Measurements from ENCODE around the gene SFTA2. TPM values are rescaled to one million over a fixed set of nuclear protein-coding genes. Genes with fewer than 3 reads are reported as not detected.

The SFTA2 gene
- total RNA-seq, 4 donors from 2014 or later = not detected

DNA sequence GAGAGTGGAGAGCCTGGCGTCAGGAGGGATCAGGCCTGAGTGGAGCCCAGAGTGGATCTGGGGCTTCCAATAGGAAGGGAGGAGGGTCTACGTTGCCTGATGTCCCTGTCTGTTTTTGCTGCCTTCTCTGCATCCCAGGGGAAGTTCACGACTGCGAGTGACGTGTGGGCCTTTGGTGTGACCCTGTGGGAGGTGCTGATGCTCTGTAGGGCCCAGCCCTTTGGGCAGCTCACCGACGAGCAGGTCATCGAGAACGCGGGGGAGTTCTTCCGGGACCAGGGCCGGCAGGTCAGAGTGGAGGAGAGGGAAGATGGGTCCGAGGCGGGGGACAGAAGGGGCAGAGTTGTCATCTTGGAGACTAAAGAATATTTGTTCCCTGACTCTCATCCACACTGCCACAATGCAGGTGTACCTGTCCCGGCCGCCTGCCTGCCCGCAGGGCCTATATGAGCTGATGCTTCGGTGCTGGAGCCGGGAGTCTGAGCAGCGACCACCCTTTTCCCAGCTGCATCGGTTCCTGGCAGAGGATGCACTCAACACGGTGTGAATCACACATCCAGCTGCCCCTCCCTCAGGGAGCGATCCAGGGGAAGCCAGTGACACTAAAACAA lies 33.1 kb downstream of the SFTA2 start:
- TF ChIP-seq, protein P1, sequence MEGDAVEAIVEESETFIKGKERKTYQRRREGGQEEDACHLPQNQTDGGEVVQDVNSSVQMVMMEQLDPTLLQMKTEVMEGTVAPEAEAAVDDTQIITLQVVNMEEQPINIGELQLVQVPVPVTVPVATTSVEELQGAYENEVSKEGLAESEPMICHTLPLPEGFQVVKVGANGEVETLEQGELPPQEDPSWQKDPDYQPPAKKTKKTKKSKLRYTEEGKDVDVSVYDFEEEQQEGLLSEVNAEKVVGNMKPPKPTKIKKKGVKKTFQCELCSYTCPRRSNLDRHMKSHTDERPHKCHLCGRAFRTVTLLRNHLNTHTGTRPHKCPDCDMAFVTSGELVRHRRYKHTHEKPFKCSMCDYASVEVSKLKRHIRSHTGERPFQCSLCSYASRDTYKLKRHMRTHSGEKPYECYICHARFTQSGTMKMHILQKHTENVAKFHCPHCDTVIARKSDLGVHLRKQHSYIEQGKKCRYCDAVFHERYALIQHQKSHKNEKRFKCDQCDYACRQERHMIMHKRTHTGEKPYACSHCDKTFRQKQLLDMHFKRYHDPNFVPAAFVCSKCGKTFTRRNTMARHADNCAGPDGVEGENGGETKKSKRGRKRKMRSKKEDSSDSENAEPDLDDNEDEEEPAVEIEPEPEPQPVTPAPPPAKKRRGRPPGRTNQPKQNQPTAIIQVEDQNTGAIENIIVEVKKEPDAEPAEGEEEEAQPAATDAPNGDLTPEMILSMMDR (IDR thresholded peaks at IDR 0.05 in 4 of 5, conservative IDR thresholded peaks at IDR 0.05 in 1 of 5) = no peak
- no peak for TF ChIP-seq POLR2A (IDR thresholded peaks at IDR 0.05)
- in situ Hi-C loops (cut with MboI; ENCODE audit: low sequenced_read_pairs in 4 of 4) = loop anchor here in 1 of 4 donors (25.0 kb wide), 1 partner anchor 162 kb away; the partner anchor contains the start of genes FLOT1 and IER3
- no peak for DNase-seq
- intact Hi-C loops (cut with DNase I; ENCODE audit: low total_unique reads) = no loop called here
- H3K27me3 ChIP-seq = no peaks in the 10 kb centered on the region
- no peaks in the 10 kb centered on the region for H3K4me1 ChIP-seq
- no peak overlapping the region for H3K27ac ChIP-seq
- H3K36me3 ChIP-seq = peaks cover 0 to 56% of the 10 kb centered on the region in 2 donors
- H3K4me3 ChIP-seq = no peak overlapping the region
- ATAC-seq = no peak
- H3K9me3 ChIP-seq = no peaks in the 10 kb centered on the region

DNA sequence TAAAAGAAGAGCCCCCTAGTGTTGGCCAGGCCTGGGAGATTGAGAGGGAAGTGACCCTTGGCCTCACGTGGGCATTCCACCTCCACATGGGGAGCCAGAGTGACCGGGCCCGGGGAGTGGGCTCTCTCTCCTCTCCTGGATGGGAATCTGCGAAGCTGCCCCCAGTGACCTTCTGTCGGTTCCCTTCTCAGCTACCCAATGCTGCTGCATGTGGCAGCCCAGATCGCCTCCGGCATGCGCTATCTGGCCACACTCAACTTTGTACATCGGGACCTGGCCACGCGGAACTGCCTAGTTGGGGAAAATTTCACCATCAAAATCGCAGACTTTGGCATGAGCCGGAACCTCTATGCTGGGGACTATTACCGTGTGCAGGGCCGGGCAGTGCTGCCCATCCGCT lies 34.1 kb downstream of the SFTA2 start:
- Histone ChIP-seq H3K27ac (no peak overlapping the region), H3K27me3 (no peaks in the 10 kb centered on the region), H3K9me3 (no peaks in the 10 kb centered on the region), H3K36me3 (peaks cover 0 to 66% of the 10 kb centered on the region in 2 donors), H3K4me1 (no peaks in the 10 kb centered on the region), H3K4me3 (no peak overlapping the region)
- intact Hi-C loops (cut with DNase I; ENCODE audit: low total_unique reads) = no loop called here
- TF ChIP-seq, protein P1 (IDR thresholded peaks at IDR 0.05 in 4 of 5, conservative IDR thresholded peaks at IDR 0.05 in 1 of 5) = no peak
- no peak for TF ChIP-seq POLR2A (IDR thresholded peaks at IDR 0.05)
- DNase-seq (no peak), ATAC-seq (no peak)
- in situ Hi-C loops (cut with MboI; ENCODE audit: low sequenced_read_pairs in 4 of 4) = loop anchor here in 1 of 4 donors (25.0 kb wide), 1 partner anchor 161 kb away; the partner anchor contains the start of genes FLOT1 and IER3

DNA sequence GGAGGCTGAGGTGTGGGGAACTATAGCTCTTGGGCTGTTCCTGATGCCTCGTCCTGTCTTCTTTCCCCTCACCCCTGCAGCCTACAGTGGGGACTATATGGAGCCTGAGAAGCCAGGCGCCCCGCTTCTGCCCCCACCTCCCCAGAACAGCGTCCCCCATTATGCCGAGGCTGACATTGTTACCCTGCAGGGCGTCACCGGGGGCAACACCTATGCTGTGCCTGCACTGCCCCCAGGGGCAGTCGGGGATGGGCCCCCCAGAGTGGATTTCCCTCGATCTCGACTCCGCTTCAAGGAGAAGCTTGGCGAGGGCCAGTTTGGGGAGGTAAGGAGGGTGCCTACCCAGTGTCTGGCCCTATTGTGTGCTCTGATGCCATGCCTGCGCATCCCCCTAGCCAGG lies 35.4 kb downstream of the SFTA2 start:
- Histone ChIP-seq H3K4me1 (no peaks in the 10 kb centered on the region), H3K27me3 (no peaks in the 10 kb centered on the region), H3K4me3 (no peak overlapping the region), H3K36me3 (peaks cover 0 to 80% of the 10 kb centered on the region in 2 donors), H3K9me3 (no peaks in the 10 kb centered on the region), H3K27ac (no peak overlapping the region)
- TF ChIP-seq, protein P1 (IDR thresholded peaks at IDR 0.05 in 4 of 5, conservative IDR thresholded peaks at IDR 0.05 in 1 of 5) = no peak
- no peak for TF ChIP-seq POLR2A (IDR thresholded peaks at IDR 0.05)
- no peak for ATAC-seq
- in situ Hi-C loops (cut with MboI; ENCODE audit: low sequenced_read_pairs in 4 of 4) (loop anchor here in 1 of 4 donors (25.0 kb wide), 1 partner anchor 159 kb away; the partner anchor contains the start of genes FLOT1 and IER3), intact Hi-C loops (cut with DNase I; ENCODE audit: low total_unique reads) (no loop called here)
- DNase-seq = no peak

DNA sequence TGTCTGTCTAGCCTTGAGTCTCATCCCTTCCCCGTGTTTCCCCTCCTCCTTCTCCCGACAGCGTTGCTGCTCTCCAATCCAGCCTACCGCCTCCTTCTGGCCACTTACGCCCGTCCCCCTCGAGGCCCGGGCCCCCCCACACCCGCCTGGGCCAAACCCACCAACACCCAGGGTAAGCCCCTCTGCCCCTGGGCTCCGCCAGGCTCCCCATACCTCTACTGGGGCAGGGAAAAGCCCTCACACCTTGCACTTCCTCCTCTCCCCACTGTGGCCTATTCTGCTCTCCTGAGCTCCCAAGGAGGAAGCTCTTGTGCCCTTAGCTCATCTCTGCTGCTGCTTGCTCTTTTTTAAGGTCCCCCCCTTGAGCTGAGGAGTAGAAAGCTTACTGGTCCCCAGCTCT lies 36.6 kb downstream of the SFTA2 start:
- H3K4me3 ChIP-seq = no peak overlapping the region
- no peak overlapping the region for H3K27ac ChIP-seq
- H3K27me3 ChIP-seq = no peaks in the 10 kb centered on the region
- in situ Hi-C loops (cut with MboI; ENCODE audit: low sequenced_read_pairs in 4 of 4) = loop anchor here in 1 of 4 donors (25.0 kb wide), 1 partner anchor 158 kb away; the partner anchor contains the start of genes FLOT1 and IER3
- TF ChIP-seq, protein P1 (IDR thresholded peaks at IDR 0.05 in 4 of 5, conservative IDR thresholded peaks at IDR 0.05 in 1 of 5) = no peak
- TF ChIP-seq POLR2A (IDR thresholded peaks at IDR 0.05) = no peak
- ATAC-seq (no peak), DNase-seq (no peak)
- no peaks in the 10 kb centered on the region for H3K4me1 ChIP-seq
- peaks cover 0 to 92% of the 10 kb centered on the region in 2 donors for H3K36me3 ChIP-seq
- intact Hi-C loops (cut with DNase I; ENCODE audit: low total_unique reads) = no loop called here
- H3K9me3 ChIP-seq = no peaks in the 10 kb centered on the region

Data from gastrocnemius medialis (tissue), 4 donors.